SK-N-SH (cell line): ENCODE data around the gene DLEC1. TPM values are rescaled to one million over a fixed set of nuclear protein-coding genes. Genes with fewer than 3 reads are reported as not detected.

ENCODE experiments used
- CTCF ChIA-PET: fragments of 300-600, 350-600 bp; formaldehyde crosslinking; extraction: SDS; loops from one replicate; lab custom pipeline; 2021; lab: Yijun Ruan, JAX
- POLR2A ChIA-PET: fragments of 350-600 bp; sonication (Branson Sonifier 250); formaldehyde crosslinking; extraction: SDS; loops from one replicate; lab custom pipeline; 2020; ENCODE audit warnings: antibody characterized with exemption, inconsistent platforms; lab: Yijun Ruan, JAX
- DNase-seq: peaks from one replicate; pipeline ENCODE4 v3.0.0; 2012
- H2AFZ ChIP-seq: fragments of 200-600 bp; sonication (generic); 2 replicates; pipeline ENCODE4 v1.8.1; 2016; ENCODE audit warnings: antibody characterized with exemption, mild to moderate bottlenecking, low read depth
- H3F3A ChIP-seq: fragments of 200-600 bp; sonication (generic); replicated peaks from 2 replicates; pipeline ENCODE3; 2016; ENCODE audit warnings: antibody characterized with exemption, mild to moderate bottlenecking; ENCODE audit not compliant: insufficient read depth
- H3K27ac ChIP-seq, 2 experiments: fragments of 200-500 bp in 1 of 2; fragments of 200-600 bp in 1 of 2; sonication (Bioruptor generic) in 1 of 2; sonication (generic), shearing (Covaris generic) in 1 of 2; 2 replicates each; pipeline versions ENCODE4 v1.5.1 to v1.6.1; 2014 to 2016; ENCODE audit warnings: low read depth in 2 of 2, inconsistent platforms in 1 of 2, low read length in 1 of 2, mild to moderate bottlenecking in 1 of 2, mixed read lengths in 1 of 2
- H3K27me3 ChIP-seq: fragments of 200-600 bp; sonication (generic), shearing (Covaris generic); 2 replicates; pipeline ENCODE4 v1.6.1; 2016; ENCODE audit warnings: mixed run types; ENCODE audit not compliant: insufficient read depth
- H3K36me3 ChIP-seq, 2 experiments: fragments of 200-500 bp in 1 of 2; fragments of 200-600 bp in 1 of 2; sonication (Bioruptor generic) in 1 of 2; sonication (generic) in 1 of 2; replicated peaks in 1 of 2; 2 replicates each; pipeline versions ENCODE3 to v1.5.1; 2014 to 2016; ENCODE audit warnings: low read length in 1 of 2, mild to moderate bottlenecking in 1 of 2; ENCODE audit not compliant: insufficient read depth in 2 of 2, control insufficient read depth in 1 of 2
- H3K4me1 ChIP-seq, 2 experiments: fragments of 200-500 bp in 1 of 2; fragments of 200-600 bp in 1 of 2; sonication (Bioruptor generic) in 1 of 2; sonication (generic), shearing (Covaris generic) in 1 of 2; 2 replicates each; pipeline versions ENCODE4 v1.5.1 to v1.6.1; 2014 to 2016; ENCODE audit warnings: low read depth in 1 of 2, low read length in 1 of 2, mixed run types in 1 of 2; ENCODE audit not compliant: insufficient read depth in 2 of 2, control insufficient read depth in 1 of 2
- H3K4me2 ChIP-seq: fragments of 200-600 bp; sonication (generic), shearing (Covaris generic); 2 replicates; pipeline ENCODE4 v1.6.1; 2017; ENCODE audit warnings: mixed run types
- H3K4me3 ChIP-seq, 2 experiments: fragments of 200-500 bp in 1 of 2; fragments of 200-600 bp in 1 of 2; sonication (Bioruptor generic) in 1 of 2; sonication (generic), shearing (Covaris generic) in 1 of 2; 2 replicates each; pipeline versions ENCODE4 v1.5.1 to v1.8.1; 2014 to 2016; ENCODE audit warnings: low read depth in 2 of 2, inconsistent platforms in 1 of 2, low read length in 1 of 2, mild to moderate bottlenecking in 1 of 2, mixed read lengths in 1 of 2, moderate library complexity in 1 of 2
- H3K79me2 ChIP-seq: fragments of 200-600 bp; sonication (generic); 2 replicates; pipeline ENCODE4 v1.8.1; 2017; ENCODE audit warnings: mild to moderate bottlenecking; ENCODE audit not compliant: insufficient read depth
- H3K9ac ChIP-seq: fragments of 200-600 bp; sonication (generic); 2 replicates; pipeline ENCODE4 v1.6.1; 2017; ENCODE audit warnings: mixed run types
- H3K9me2 ChIP-seq: fragments of 200-600 bp; sonication (generic); 2 replicates; pipeline ENCODE4 v1.6.1; 2017; ENCODE audit warnings: mixed run types
- H3K9me3 ChIP-seq: fragments of 200-600 bp; sonication (generic); 2 replicates; pipeline ENCODE4 v1.6.1; 2017; ENCODE audit warnings: mixed run types, mild to moderate bottlenecking, moderate library complexity
- H4K20me1 ChIP-seq: fragments of 200-600 bp; sonication (generic); 2 replicates; pipeline ENCODE4 v1.6.1; 2017; ENCODE audit warnings: mild to moderate bottlenecking, mixed run types; ENCODE audit not compliant: insufficient read depth
- EP300 ChIP-seq, 2 experiments: IDR thresholded peaks; 2 replicates each; pipeline versions ENCODE4 v1.4.0 to v1.6.1; 2012; ENCODE audit warnings: borderline replicate concordance in 1 of 2, low read depth in 1 of 2, low read length in 1 of 2
- MEF2A ChIP-seq: IDR thresholded peaks from 2 replicates; pipeline ENCODE4 v1.4.0; 2012; ENCODE audit warnings: low read depth, borderline replicate concordance
- MXI1 ChIP-seq: IDR thresholded peaks from 2 replicates; pipeline ENCODE4 v1.6.1; 2012; ENCODE audit warnings: mild to moderate bottlenecking, low read depth, low read length, improper control_type of control experiment
- NRF1 ChIP-seq: IDR thresholded peaks from 2 replicates; pipeline ENCODE4 v1.6.1; 2012; ENCODE audit warnings: low read depth, mild to moderate bottlenecking, low read length
- PBX3 ChIP-seq: IDR thresholded peaks from 2 replicates; pipeline ENCODE4; 2012
- POLR2AphosphoS5 ChIP-seq: IDR thresholded peaks from 2 replicates; pipeline ENCODE4 v1.6.1; 2012; ENCODE audit warnings: low read depth, low read length
- REST ChIP-seq: IDR thresholded peaks from 2 replicates; pipeline ENCODE4 v1.6.1; 2012; ENCODE audit warnings: mild to moderate bottlenecking, low read depth, low read length, moderate library complexity
- SIN3A ChIP-seq: IDR thresholded peaks from 2 replicates; pipeline ENCODE4 v1.6.1; 2012; ENCODE audit warnings: low read depth, mild to moderate bottlenecking, low read length, moderate library complexity, borderline replicate concordance
- WGBS: methylation state at CpG from one replicate; pipeline ENCODE4 v1.1.6; 2017; ENCODE audit warnings: low lambda C conversion rate; 5-methylcytosine and 5-hydroxymethylcytosine counted together
- polyA plus RNA-seq, 3 experiments: library from polyadenylated mRNA; depleted of rRNA; stranded (reverse); fragments of >200 nt; gene quantifications; 2 replicates each; pipeline ENCODE4 v1.2.3, GENCODE V29; 2012

The DLEC1 gene
- polyA plus RNA-seq, 1 of the 3 experiments (the other 2 are of a cell fraction) = 0.02 TPM

- TF ChIP-seq MXI1 (peak; percentile 62; the same call in 1 of the 2 replicates), EP300 (IDR thresholded peaks at IDR 0.05; ENCODE audit: borderline replicate concordance in 1 of 2, low read depth in 1 of 2, low read length in 1 of 2) (peak in 1 of 2 experiments; percentile 51; a peak in 1 of 4 replicates), SIN3A (no peak)
- H3K9ac ChIP-seq = peak overlapping the region; percentile 81
- peaks cover 0 to 13% of the 10 kb centered on the region in 2 experiments; a peak in 2 of 4 replicates for H3K4me1 ChIP-seq
- H4K20me1 ChIP-seq = peaks cover 8% of the 10 kb centered on the region
- H3K9me2 ChIP-seq = no peaks in the 10 kb centered on the region
- peaks cover 55% of the 10 kb centered on the region for H3K79me2 ChIP-seq
- no peaks in the 10 kb centered on the region for H3K27me3 ChIP-seq
- ChIA-PET POLR2A (interaction anchor here (0.6 to 3.2 kb wide), 6 partner anchors 25 to 231 kb away, joined by 3 to 25 read pairs (median 4); partner anchors contain the start of genes ACAA1, MYD88 and XYLB), CTCF (interaction anchor here (0.7 to 2.0 kb wide), 3 partner anchors 29 to 181 kb away, joined by 3 to 9 read pairs (median 7); partner anchors contain the start of genes ACAA1 and XYLB)
- H3K27ac ChIP-seq = peak overlapping the region; percentile 97 to 98
- H3K9me3 ChIP-seq = no peaks in the 10 kb centered on the region
- peak overlapping the region; percentile 17; the same call in 1 of the 2 replicates for H2AFZ ChIP-seq
- peak overlapping the region; percentile 86 for H3K4me2 ChIP-seq
- H3F3A ChIP-seq = peaks cover 42% of the 10 kb centered on the region
- 4% methylated on average over 11 of the region's 62 CpGs for WGBS
- no peaks in the 10 kb centered on the region for H3K36me3 ChIP-seq
- DNase-seq = no peak
- peak overlapping the region; percentile 63 to 89 for H3K4me3 ChIP-seq
Measured at GRCh38 chr3:38165722-38166387, 126.8 kb downstream of the DLEC1 start.

DNA sequence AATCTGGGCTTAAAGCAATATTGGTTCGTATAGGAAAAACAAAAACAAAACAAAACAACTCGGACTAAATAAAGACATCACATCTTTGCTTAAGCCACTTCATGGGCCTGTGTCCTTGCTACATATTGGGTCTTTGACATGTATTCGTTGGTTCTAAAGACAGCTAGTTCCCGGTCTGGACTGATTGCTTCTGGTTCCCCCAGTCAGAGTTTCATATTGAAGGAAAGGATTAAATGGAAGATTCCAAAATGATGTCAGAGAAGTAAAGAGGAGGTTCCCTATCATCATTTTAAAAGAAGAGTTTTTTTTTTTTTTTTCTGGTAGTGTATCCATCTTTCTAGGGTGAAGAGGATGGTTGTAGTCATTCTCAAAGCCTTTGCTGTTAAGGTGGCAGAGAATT, 128.6 kb downstream of the DLEC1 start:
- no peak overlapping the region for H2AFZ ChIP-seq
- H3F3A ChIP-seq = peaks cover 42% of the 10 kb centered on the region
- peak overlapping the region in 1 of 2 experiments; percentile 97; a peak in 2 of 4 replicates for H3K27ac ChIP-seq
- DNase-seq = no peak
- peaks cover 72% of the 10 kb centered on the region for H3K79me2 ChIP-seq
- H3K4me1 ChIP-seq = peaks cover 4 to 13% of the 10 kb centered on the region in 2 experiments; a peak in 3 of 4 replicates
- H3K4me2 ChIP-seq = peak overlapping the region; percentile 86
- TF ChIP-seq PBX3 = no peak
- no peak for TF ChIP-seq POLR2AphosphoS5
- no peak for TF ChIP-seq NRF1
- no peak for TF ChIP-seq REST
- no peak for TF ChIP-seq MEF2A
- H3K4me3 ChIP-seq = peak overlapping the region in 1 of 2 experiments; percentile 89; a peak in 2 of 4 replicates
- H3K9me3 ChIP-seq = no peaks in the 10 kb centered on the region
- peak overlapping the region; percentile 67; the same call in 1 of the 2 replicates for H3K9ac ChIP-seq
- ChIA-PET CTCF (no interaction called here), POLR2A (interaction anchor here (1.1 kb wide), 1 partner anchor 31 kb away, joined by 4 read pairs; the partner anchor contains the start of gene ACAA1)
- no peaks in the 10 kb centered on the region for H3K27me3 ChIP-seq
- H3K9me2 ChIP-seq = no peaks in the 10 kb centered on the region
- peaks cover 25% of the 10 kb centered on the region for H4K20me1 ChIP-seq
- WGBS = 94% methylated on average over 4 of the region's 4 CpGs
- H3K36me3 ChIP-seq = no peaks in the 10 kb centered on the region
